ENCODE measurements around the gene GBP6. TPM values are rescaled to one million over a fixed set of nuclear protein-coding genes. Genes with fewer than 3 reads are reported as not detected.
A peak's percentile ranks its signal among the peaks of the same experiment; 100 is the strongest.

The GBP6 gene
- total and polyA plus RNA-seq, 10 donors, result 0.02 to 0.46 (median 0.24) TPM

GRCh38 chr1:89360716-89361115, 3.1 kb upstream of the GBP6 start:
- intact Hi-C loops (cut with DNase I; ENCODE audit: low total_unique reads), result loop anchor here (10.0 kb wide), 1 partner anchor 84 kb away; no protein-coding TSS in a partner anchor
- Histone ChIP-seq H3K27me3 (replicated peaks in 1 of 7) (no peaks in the 10 kb centered on the region), H3K36me3 (no peaks in the 10 kb centered on the region), H3K9me3 (no peaks in the 10 kb centered on the region), H3K4me1 (peaks cover 8 to 27% (median 10%) of the 10 kb centered on the region in 6 donors), H3K27ac (no peak overlapping the region), H3K4me3 (no peak overlapping the region)
- TF ChIP-seq POLR2A (IDR thresholded peaks at IDR 0.05), result no peak
- no peak for DNase-seq
- WGBS, 5 donors, result 74 to 100% (median 97%) methylated on average over 1 of the region's 1 CpG

- intact Hi-C loops (cut with DNase I; ENCODE audit: low total_unique reads), result loop anchor here (10.0 kb wide), 1 partner anchor 83 kb away; no protein-coding TSS in a partner anchor
- H3K9me3 ChIP-seq, result no peaks in the 10 kb centered on the region
- peaks cover 8 to 27% (median 10%) of the 10 kb centered on the region in 6 donors for H3K4me1 ChIP-seq
- WGBS, 5 donors, result 90 to 99% (median 96%) methylated on average over 3 of the region's 3 CpGs
- TF ChIP-seq CTCF (IDR thresholded peaks at IDR 0.05 in 8 of 11, conservative IDR thresholded peaks at IDR 0.05 in 3 of 11) (no peak), POLR2A (IDR thresholded peaks at IDR 0.05) (no peak), POLR2AphosphoS5 (IDR thresholded peaks at IDR 0.05) (no peak)
- H3K4me3 ChIP-seq, result no peak overlapping the region
- no peak overlapping the region for H3K27ac ChIP-seq
- H3K36me3 ChIP-seq, result no peaks in the 10 kb centered on the region
- no peak for DNase-seq
- no peaks in the 10 kb centered on the region for H3K27me3 ChIP-seq (replicated peaks in 1 of 7)
These were observed 2.2 kb upstream of the GBP6 start for GRCh38 chr1:89361681-89362080.

- H3K36me3 ChIP-seq, result no peaks in the 10 kb centered on the region
- no peak overlapping the region for H3K4me3 ChIP-seq
- H3K27me3 ChIP-seq (replicated peaks in 1 of 7), result no peaks in the 10 kb centered on the region
- no peaks in the 10 kb centered on the region for H3K9me3 ChIP-seq
- no peak for TF ChIP-seq CTCF (IDR thresholded peaks at IDR 0.05 in 8 of 11, conservative IDR thresholded peaks at IDR 0.05 in 3 of 11)
- TF ChIP-seq POLR2A (IDR thresholded peaks at IDR 0.05), result no peak
- TF ChIP-seq POLR2AphosphoS5 (IDR thresholded peaks at IDR 0.05), result no peak
- H3K27ac ChIP-seq, result peak overlapping the region in 1 of 8 donors; percentile 28
- intact Hi-C loops (cut with DNase I; ENCODE audit: low total_unique reads), result loop anchor here (10.0 kb wide), 1 partner anchor 82 kb away; no protein-coding TSS in a partner anchor
- no peak for DNase-seq
- H3K4me1 ChIP-seq, result peaks cover 3 to 21% (median 5%) of the 10 kb centered on the region in 6 donors
- WGBS, 5 donors, result 38 to 46% (median 43%) methylated on average over 1 of the region's 1 CpG
These were observed 663 bp upstream of the GBP6 start for GRCh38 chr1:89363196-89363595.

GRCh38 chr1:89364954-89365550, 1.2 kb downstream of the GBP6 start:
- TF ChIP-seq CTCF (IDR thresholded peaks at IDR 0.05 in 8 of 11, conservative IDR thresholded peaks at IDR 0.05 in 3 of 11), result no peak
- TF ChIP-seq POLR2AphosphoS5 (IDR thresholded peaks at IDR 0.05), result no peak
- no peak for TF ChIP-seq POLR2A (IDR thresholded peaks at IDR 0.05)
- 81 to 92% (median 86%) methylated on average over 9 of the region's 9 CpGs for WGBS, 5 donors
- Histone ChIP-seq H3K4me1 (peaks cover 0 to 15% (median 0%) of the 10 kb centered on the region in 6 donors), H3K27me3 (replicated peaks in 1 of 7) (no peaks in the 10 kb centered on the region), H3K9me3 (no peaks in the 10 kb centered on the region), H3K36me3 (no peaks in the 10 kb centered on the region), H3K27ac (no peak overlapping the region), H3K4me3 (no peak overlapping the region)
- DNase-seq, result no peak
- intact Hi-C loops (cut with DNase I; ENCODE audit: low total_unique reads), result loop anchor here (10.0 kb wide), 1 partner anchor 80 kb away; no protein-coding TSS in a partner anchor
